Pancreas (tissue), 10 donors: ENCODE results near the gene CALD1. TPM values are rescaled to one million over a fixed set of nuclear protein-coding genes. Genes with fewer than 3 reads are reported as not detected.

ENCODE experiments used
- ATAC-seq, 4 donors: fragments of 200-7000 bp; cut with Tn5 transposase; one replicate each; pipeline versions ENCODE4 v1.8.0 to v1.9.1; 2020; ENCODE audit warnings: mild to moderate bottlenecking in 4 of 4, moderate library complexity in 4 of 4
- DNase-seq, 6 donors: peaks; one replicate each; pipeline ENCODE4 v3.0.0-alpha.2; 2020
- FAIRE-seq: peaks from 2 replicates; lab custom pipeline; 2012; peaks lifted over from hg19 to GRCh38; lab: Jason Lieb, UNC
- H3K27ac ChIP-seq, 4 donors: fragments of 200-600 bp; sonication (generic); 1 replicate in 3 of 4; 2 replicates in 1 of 4; pipeline versions ENCODE4 v1.5.0 to v1.8.0; 2020
- H3K27me3 ChIP-seq, 4 donors: fragments of 200-600 bp; one replicate each; pipeline ENCODE4 v1.8.0; 2021
- H3K36me3 ChIP-seq, 3 donors: fragments of 200-600 bp; sonication (generic) in 1 of 3; one replicate each; pipeline versions ENCODE4 v1.5.0 to v1.8.0; 2020 to 2021
- H3K4me1 ChIP-seq, 3 donors: fragments of 200-600 bp; one replicate each; pipeline ENCODE4 v1.8.0; 2021
- H3K4me3 ChIP-seq, 4 donors: fragments of 200-600 bp; sonication (generic) in 2 of 4; one replicate each; pipeline versions ENCODE4 v1.5.0 to v1.8.0; 2020 to 2021
- H3K9me3 ChIP-seq, 4 donors: fragments of 200-600 bp; one replicate each; pipeline ENCODE4 v1.8.0; 2021
- CTCF ChIP-seq, 4 donors: fragments of 200-600 bp; sonication (generic) in 3 of 4; IDR thresholded peaks; one replicate each; pipeline versions ENCODE4 v1.5.0 to v1.8.0; 2021; ENCODE audit warnings: antibody characterized with exemption in 4 of 4
- WGBS, 2 donors: extraction: QIAGEN DNeasy Blood & Tissue Kit; methylation state at CpG; one replicate each; pipeline ENCODE4 v1.1.7; 2013; 5-methylcytosine and 5-hydroxymethylcytosine counted together
- intact Hi-C, 3 donors: fragments of 100-400 bp; cut with DNase I; formaldehyde crosslinking; loops; one replicate each; pipeline versions ENCODE4 v1.11.1 to v1.14.2; 2022
- polyA plus RNA-seq, 2 donors: library from polyadenylated mRNA; stranded (reverse); fragments of 200-250 nt; gene quantifications; one replicate each; pipeline ENCODE4 v1.2.3, GENCODE V29; 2013
- total RNA-seq, 6 donors: library from RNA; stranded (reverse); fragmentation: NEBNext Ultra II Directional in 4 of 6; extraction: Animal tissue kit (Norgen Biotek cat#: 25700) in 4 of 6; gene quantifications; one replicate each; pipeline versions ENCODE4 v1.2.1 to v1.2.4, GENCODE V29; 2021 to 2023
- donor health status: healthy with polysubstance abuse.
- donor health status: DM: no; HTN: no; CAD: no; lungs with moderate emphysema.
- donor health status: DM: no; HTN: no; CAD: no.
- donor health status: control.
- donor health status: control.
- donor health status: Bipolar disorder and iron deficiency.
- donor health status: DM: yes; HTN: yes; CAD: no.
- donor health status: DM: no; HTN: no; CAD: no.
- donor health status: DM: no; HTN: no; CAD: no.
- donor health status: DM: yes; HTN: yes; CAD: no.

The CALD1 gene
- total and polyA plus RNA-seq, 8 donors, result 17.0 to 85.8 (median 33.2) TPM

- H3K27me3 ChIP-seq, result no peaks in the 10 kb centered on the region
- FAIRE-seq (no peak), ATAC-seq (no peak), DNase-seq (no peak)
- H3K4me3 ChIP-seq, result no peak overlapping the region
- intact Hi-C loops, result no loop called here
- no peak overlapping the region for H3K27ac ChIP-seq
- no peak for TF ChIP-seq CTCF (IDR thresholded peaks at IDR 0.05)
- 38 to 45% methylated on average over 5 of the region's 5 CpGs for WGBS, 2 donors
- no peaks in the 10 kb centered on the region for H3K4me1 ChIP-seq
- no peaks in the 10 kb centered on the region for H3K36me3 ChIP-seq
- no peaks in the 10 kb centered on the region for H3K9me3 ChIP-seq
Measured at GRCh38 chr7:134799377-134799776, 19.9 kb downstream of the CALD1 start.

GRCh38 chr7:134802762-134803161 lies 23.3 kb downstream of the CALD1 start:
- no peak for DNase-seq
- no peak overlapping the region for H3K27ac ChIP-seq
- no peaks in the 10 kb centered on the region for H3K36me3 ChIP-seq
- H3K27me3 ChIP-seq, result no peaks in the 10 kb centered on the region
- no peak overlapping the region for H3K4me3 ChIP-seq
- no peaks in the 10 kb centered on the region for H3K4me1 ChIP-seq
- 87 to 96% methylated on average over 4 of the region's 4 CpGs for WGBS, 2 donors
- no peak for ATAC-seq
- FAIRE-seq, result no peak
- no peaks in the 10 kb centered on the region for H3K9me3 ChIP-seq
- intact Hi-C loops, result no loop called here
- TF ChIP-seq CTCF (IDR thresholded peaks at IDR 0.05), result no peak

GRCh38 chr7:134804351-134804750 lies 24.9 kb downstream of the CALD1 start:
- DNase-seq (no peak), FAIRE-seq (no peak), ATAC-seq (no peak)
- H3K36me3 ChIP-seq, result no peaks in the 10 kb centered on the region
- H3K27me3 ChIP-seq, result no peaks in the 10 kb centered on the region
- intact Hi-C loops, result no loop called here
- no peak overlapping the region for H3K27ac ChIP-seq
- no peaks in the 10 kb centered on the region for H3K4me1 ChIP-seq
- 67 to 72% methylated on average over 2 of the region's 2 CpGs for WGBS, 2 donors
- no peak for TF ChIP-seq CTCF (IDR thresholded peaks at IDR 0.05)
- no peak overlapping the region for H3K4me3 ChIP-seq
- H3K9me3 ChIP-seq, result no peaks in the 10 kb centered on the region

GRCh38 chr7:134804854-134805253 lies 25.4 kb downstream of the CALD1 start:
- Histone ChIP-seq H3K9me3 (no peaks in the 10 kb centered on the region), H3K4me1 (no peaks in the 10 kb centered on the region), H3K27ac (no peak overlapping the region), H3K27me3 (no peaks in the 10 kb centered on the region), H3K36me3 (no peaks in the 10 kb centered on the region), H3K4me3 (no peak overlapping the region)
- intact Hi-C loops, result no loop called here
- DNase-seq (no peak), FAIRE-seq (no peak), ATAC-seq (no peak)
- 71 to 91% methylated on average over 3 of the region's 3 CpGs for WGBS, 2 donors
- TF ChIP-seq CTCF (IDR thresholded peaks at IDR 0.05), result no peak

GRCh38 chr7:134806197-134806596 lies 26.8 kb downstream of the CALD1 start:
- no peak for TF ChIP-seq CTCF (IDR thresholded peaks at IDR 0.05)
- intact Hi-C loops, result no loop called here
- FAIRE-seq (no peak), ATAC-seq (no peak), DNase-seq (no peak)
- no peaks in the 10 kb centered on the region for H3K9me3 ChIP-seq
- WGBS, 2 donors, result 90 to 92% methylated on average over 4 of the region's 4 CpGs
- no peaks in the 10 kb centered on the region for H3K4me1 ChIP-seq
- no peak overlapping the region for H3K27ac ChIP-seq
- H3K4me3 ChIP-seq, result no peak overlapping the region
- no peaks in the 10 kb centered on the region for H3K36me3 ChIP-seq
- no peaks in the 10 kb centered on the region for H3K27me3 ChIP-seq
